OCI-LY7 (cell line): ENCODE results near the gene MLKL. TPM values are rescaled to one million over a fixed set of nuclear protein-coding genes. Genes with fewer than 3 reads are reported as not detected.

Experiments
- BruUV-seq: library from RNA; stranded (reverse); fragments of 400-500 nt; replicated peaks from 2 replicates; lab custom pipeline; 2021; lab: Mats Ljungman, UMichigan
- CTCF ChIA-PET: fragments of 300-600 bp; sonication (Branson Sonifier 250); formaldehyde crosslinking; loops from one replicate; lab custom pipeline; 2022; ENCODE audit warnings: antibody characterized with exemption; ENCODE audit not compliant: unreplicated experiment; lab: Charles Lee
- POLR2A ChIA-PET: fragments of 300-600 bp; sonication (Branson Sonifier 250); formaldehyde crosslinking; loops from one replicate; lab custom pipeline; 2022; ENCODE audit warnings: antibody characterized with exemption; lab: Charles Lee
- DNase-seq: peaks from one replicate; pipeline ENCODE4 v3.0.0-alpha.2; 2015; ENCODE audit warnings: low spot score
- H2AFZ ChIP-seq: fragments of 200-600 bp; sonication (generic), shearing (Covaris generic); 2 replicates; pipeline ENCODE4 v1.6.1; 2014; ENCODE audit warnings: mild to moderate bottlenecking, antibody characterized with exemption, low read length, moderate library complexity
- H3K27ac ChIP-seq: fragments of 200-600 bp; sonication (generic); 2 replicates; pipeline ENCODE4 v1.5.1; 2014; ENCODE audit warnings: mixed run types, low read depth, mild to moderate bottlenecking, moderate library complexity, low read length, inconsistent platforms; ENCODE audit not compliant: poor library complexity, severe bottlenecking
- H3K36me3 ChIP-seq: fragments of 200-600 bp; sonication (generic); 2 replicates; pipeline ENCODE4 v1.6.1; 2014; ENCODE audit warnings: mild to moderate bottlenecking, antibody characterized with exemption, low read length, moderate library complexity, mixed read lengths; ENCODE audit not compliant: insufficient read depth
- H3K4me1 ChIP-seq: fragments of 200-600 bp; sonication (generic); 2 replicates; pipeline ENCODE4 v1.5.1; 2014; ENCODE audit warnings: mild to moderate bottlenecking, low read length; ENCODE audit not compliant: insufficient read depth, poor library complexity, severe bottlenecking
- H3K4me2 ChIP-seq: fragments of 200-600 bp; sonication (generic); 2 replicates; pipeline ENCODE4 v1.6.1; 2014; ENCODE audit warnings: mild to moderate bottlenecking, low read length
- H3K4me3 ChIP-seq: fragments of 200-600 bp; sonication (generic); 2 replicates; pipeline ENCODE4 v1.5.1; 2014; ENCODE audit warnings: mild to moderate bottlenecking, low read depth, low read length; ENCODE audit not compliant: poor library complexity, severe bottlenecking
- H3K79me2 ChIP-seq: fragments of 200-600 bp; sonication (generic); 2 replicates; pipeline ENCODE4 v1.6.1; 2016; ENCODE audit warnings: low read depth, mild to moderate bottlenecking, low read length, moderate library complexity, mixed read lengths; ENCODE audit not compliant: insufficient read depth
- H3K9me2 ChIP-seq: fragments of 200-600 bp; sonication (generic); 2 replicates; pipeline ENCODE4 v1.6.1; 2016; ENCODE audit warnings: mild to moderate bottlenecking, low read length, mixed read lengths; ENCODE audit not compliant: insufficient read depth
- H3K9me3 ChIP-seq: fragments of 200-600 bp; sonication (generic); 2 replicates; pipeline ENCODE4 v1.6.1; 2014; ENCODE audit warnings: mild to moderate bottlenecking, mixed run types, low read length, mixed read lengths
- H4K20me1 ChIP-seq: fragments of 200-600 bp; sonication (generic); 2 replicates; pipeline ENCODE4 v1.6.1; 2014; ENCODE audit warnings: mild to moderate bottlenecking, antibody characterized with exemption, low read length, moderate library complexity, mixed read lengths; ENCODE audit not compliant: insufficient read depth
- EZH2phosphoT487 ChIP-seq: fragments of 200-600 bp; sonication (generic); IDR thresholded peaks from 2 replicates; pipeline ENCODE4 v1.6.1; 2018; ENCODE audit warnings: low read depth, borderline replicate concordance, mild to moderate bottlenecking, mixed run types, antibody characterized with exemption, low read length, moderate library complexity, mixed read lengths
- intact Hi-C: fragments of 100-400 bp; cut with micrococcal nuclease; formaldehyde crosslinking; loops from one replicate; pipeline ENCODE4 v1.10.0; 2022; ENCODE audit not compliant: unreplicated experiment
- total RNA-seq, 2 experiments: library from RNA; depleted of rRNA in 1 of 2; stranded (reverse); fragments of >200 nt in 1 of 2; shearing (Covaris generic) in 1 of 2; gene quantifications; 2 replicates each; pipeline ENCODE4 v1.2.3, GENCODE V29; 2014 to 2022
- TF ChIP-seq, protein P1 (sequence below): fragments of 200-600 bp; sonication (generic); conservative IDR thresholded peaks from 2 replicates; pipeline ENCODE4 v1.5.1; 2014; ENCODE audit warnings: mild to moderate bottlenecking, antibody characterized with exemption, low read length, moderate library complexity, mixed read lengths

The MLKL gene
- total RNA-seq, 2 experiments from 2014 or later: 8.0 to 9.0 TPM

GRCh38 chr16:74743045-74743667, 42.5 kb upstream of the MLKL start:
- no peak overlapping the region for H2AFZ ChIP-seq
- CTCF ChIA-PET: no interaction called here
- no peak overlapping the region for H3K4me2 ChIP-seq

DNA sequence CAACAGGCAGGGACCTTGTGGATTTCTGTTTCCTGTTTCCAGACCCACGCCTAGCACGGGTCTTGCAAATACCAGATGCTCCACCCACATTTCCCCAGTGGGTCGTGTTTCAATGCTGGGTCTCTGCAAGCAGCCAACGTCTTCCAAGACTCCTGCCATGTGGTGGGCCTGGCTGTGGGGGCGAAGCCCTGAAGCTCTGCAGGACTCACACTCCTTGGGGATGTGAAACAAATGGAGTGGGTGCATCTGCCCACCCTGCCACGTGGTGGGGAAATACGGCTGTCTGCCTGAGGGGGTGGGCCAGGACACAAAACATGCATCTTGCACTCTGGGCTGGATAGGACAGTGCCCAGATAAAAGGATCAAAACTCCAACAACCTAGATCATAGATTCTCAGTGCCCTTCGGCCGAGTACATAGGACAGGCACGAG, 41.4 kb upstream of the MLKL start:
- Histone ChIP-seq H3K4me3 (no peak overlapping the region), H3K9me2 (no peaks in the 10 kb centered on the region), H3K4me1 (no peaks in the 10 kb centered on the region), H3K27ac (no peak overlapping the region), H3K79me2 (no peaks in the 10 kb centered on the region), H3K9me3 (no peaks in the 10 kb centered on the region), H4K20me1 (no peaks in the 10 kb centered on the region), H3K4me2 (no peak overlapping the region), H2AFZ (no peak overlapping the region), H3K36me3 (no peaks in the 10 kb centered on the region)
- POLR2A ChIA-PET: no interaction called here
- no peak for DNase-seq
- TF ChIP-seq, protein P1, sequence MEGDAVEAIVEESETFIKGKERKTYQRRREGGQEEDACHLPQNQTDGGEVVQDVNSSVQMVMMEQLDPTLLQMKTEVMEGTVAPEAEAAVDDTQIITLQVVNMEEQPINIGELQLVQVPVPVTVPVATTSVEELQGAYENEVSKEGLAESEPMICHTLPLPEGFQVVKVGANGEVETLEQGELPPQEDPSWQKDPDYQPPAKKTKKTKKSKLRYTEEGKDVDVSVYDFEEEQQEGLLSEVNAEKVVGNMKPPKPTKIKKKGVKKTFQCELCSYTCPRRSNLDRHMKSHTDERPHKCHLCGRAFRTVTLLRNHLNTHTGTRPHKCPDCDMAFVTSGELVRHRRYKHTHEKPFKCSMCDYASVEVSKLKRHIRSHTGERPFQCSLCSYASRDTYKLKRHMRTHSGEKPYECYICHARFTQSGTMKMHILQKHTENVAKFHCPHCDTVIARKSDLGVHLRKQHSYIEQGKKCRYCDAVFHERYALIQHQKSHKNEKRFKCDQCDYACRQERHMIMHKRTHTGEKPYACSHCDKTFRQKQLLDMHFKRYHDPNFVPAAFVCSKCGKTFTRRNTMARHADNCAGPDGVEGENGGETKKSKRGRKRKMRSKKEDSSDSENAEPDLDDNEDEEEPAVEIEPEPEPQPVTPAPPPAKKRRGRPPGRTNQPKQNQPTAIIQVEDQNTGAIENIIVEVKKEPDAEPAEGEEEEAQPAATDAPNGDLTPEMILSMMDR: no peak
- no peak for TF ChIP-seq EZH2phosphoT487
- no TSS peak for BruUV-seq
- CTCF ChIA-PET: no interaction called here
- intact Hi-C loops: no loop called here

More at GRCh38 chr16:74743045-74743667, 42.5 kb upstream of the MLKL start:
- Histone ChIP-seq H3K9me2 (no peaks in the 10 kb centered on the region), H3K27ac (no peak overlapping the region), H3K4me3 (no peak overlapping the region), H3K36me3 (no peaks in the 10 kb centered on the region), H4K20me1 (no peaks in the 10 kb centered on the region), H3K79me2 (no peaks in the 10 kb centered on the region), H3K9me3 (no peaks in the 10 kb centered on the region), H3K4me1 (no peaks in the 10 kb centered on the region)
- no peak for DNase-seq
- intact Hi-C loops: no loop called here
- POLR2A ChIA-PET: no interaction called here
- no TSS peak for BruUV-seq
- TF ChIP-seq, protein P1: no peak
- no peak for TF ChIP-seq EZH2phosphoT487

GRCh38 chr16:74740795-74741304, 40.2 kb upstream of the MLKL start:
- intact Hi-C loops: no loop called here
- H3K4me2 ChIP-seq: no peak overlapping the region
- CTCF ChIA-PET: no interaction called here

More at GRCh38 chr16:74740795-74741304, 40.2 kb upstream of the MLKL start:
- Histone ChIP-seq H4K20me1 (no peaks in the 10 kb centered on the region), H3K36me3 (no peaks in the 10 kb centered on the region), H3K4me1 (no peaks in the 10 kb centered on the region), H2AFZ (no peak overlapping the region), H3K9me2 (no peaks in the 10 kb centered on the region), H3K27ac (no peak overlapping the region), H3K4me3 (no peak overlapping the region), H3K79me2 (no peaks in the 10 kb centered on the region), H3K9me3 (no peaks in the 10 kb centered on the region)
- no peak for DNase-seq
- POLR2A ChIA-PET: no interaction called here
- TF ChIP-seq, protein P1: no peak
- no peak for TF ChIP-seq EZH2phosphoT487
- no TSS peak for BruUV-seq
